H1 (cell line): Measurements from ENCODE around the gene FLT1. TPM values are rescaled to one million over a fixed set of nuclear protein-coding genes. Genes with fewer than 3 reads are reported as not detected.

Source experiments
- ATF2 ChIP-seq: IDR thresholded peaks from 2 replicates; pipeline ENCODE4 v1.6.1; 2012; ENCODE audit warnings: low read length, inconsistent platforms
- CHD7 ChIP-seq: fragments of 300-600 bp; sonication (generic); IDR thresholded peaks from 2 replicates; pipeline ENCODE4 v1.7.1; 2012; ENCODE audit warnings: low read length, moderate library complexity, mild to moderate bottlenecking, inconsistent platforms; ENCODE audit not compliant: insufficient replicate concordance
- GTF2F1 ChIP-seq: IDR thresholded peaks from 2 replicates; pipeline ENCODE4 v1.6.1; 2012; ENCODE audit warnings: low read depth, low read length, improper control_type of control experiment, borderline replicate concordance
- KDM5A ChIP-seq: fragments of 200-600 bp; IDR thresholded peaks from 2 replicates; pipeline ENCODE4 v1.7.1; 2012; ENCODE audit warnings: mild to moderate bottlenecking, low read length, inconsistent platforms, mixed read lengths
- SP4 ChIP-seq: IDR thresholded peaks from 2 replicates; pipeline ENCODE4 v1.6.1; 2012; ENCODE audit warnings: low read length, inconsistent platforms
- polyA plus RNA-seq, 7 experiments: library from polyadenylated mRNA; depleted of rRNA in 3 of 7; stranded (reverse) in 5 of 7; unstranded in 2 of 7; fragments of >200 nt in 5 of 7; fragments of 200-250 nt in 2 of 7; gene quantifications; 1 replicate in 5 of 7; 2 replicates in 1 of 7; 4 replicates in 1 of 7; pipeline versions ENCODE4 v1.2.1 to v1.2.3, GENCODE V29; 2011 to 2013; ENCODE audit warnings: missing spikeins in 2 of 7, mixed read lengths in 2 of 7
- total RNA-seq: library from RNA; stranded (reverse); fragmentation: NEBNext Ultra II Directional; extraction: Animal tissue kit (Norgen Biotek cat#: 25700); gene quantifications from 2 replicates; pipeline ENCODE4 v1.2.1, GENCODE V29; 2021

Gene FLT1
- total and polyA plus RNA-seq, 2 of the 8 experiments (the other 6 are each of a cell fraction or from before 2014, with no cell fraction given), result 19.7 to 90.2 TPM

- TF ChIP-seq KDM5A, result no peak
- no peak for TF ChIP-seq GTF2F1
- no peak for TF ChIP-seq SP4
- no peak for TF ChIP-seq ATF2
- no peak for TF ChIP-seq CHD7
Measured at GRCh38 chr13:28488376-28489005, 6.4 kb downstream of the FLT1 start (continued).
